ENCODE measurements around the gene HHIP. TPM values are rescaled to one million over a fixed set of nuclear protein-coding genes. Genes with fewer than 3 reads are reported as not detected.

The HHIP gene
- total RNA-seq, 1 donor: 0.72 TPM

DNA sequence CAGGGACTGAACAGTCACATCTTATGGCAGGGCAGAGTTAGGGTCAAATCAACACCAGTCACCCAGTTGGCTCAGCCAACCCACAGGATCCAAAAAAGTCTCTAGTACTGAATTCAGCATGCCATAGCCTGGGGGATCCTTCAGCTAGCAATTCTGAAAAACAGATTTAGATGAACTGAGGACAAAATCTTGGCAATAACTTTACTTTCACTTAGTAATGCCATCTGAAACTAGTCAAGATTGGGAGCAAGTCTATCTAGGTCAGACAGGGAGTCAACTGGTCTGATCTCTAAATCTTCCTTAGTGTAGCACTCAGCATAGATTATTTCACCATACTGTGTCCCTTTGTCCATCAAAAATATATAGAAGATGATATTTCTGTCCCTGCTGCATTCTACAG is 76.0 kb downstream of the HHIP start:
- DNase-seq (ENCODE audit: insufficient read length, low spot score, missing footprints): no peak
- no peaks in the 10 kb centered on the region for H3K9me3 ChIP-seq (ENCODE audit: low read depth, low read length)
- no peak overlapping the region for H3K4me3 ChIP-seq (ENCODE audit: insufficient read depth, low read length)
- H2AFZ ChIP-seq (ENCODE audit: low read length): no peak overlapping the region
- H3K27ac ChIP-seq (ENCODE audit: low read depth, low read length): no peak overlapping the region
- H4K20me1 ChIP-seq (ENCODE audit: insufficient read depth, low read length): no peaks in the 10 kb centered on the region
- H3K27me3 ChIP-seq (ENCODE audit: insufficient read depth, low read length): no peaks in the 10 kb centered on the region
- no peaks in the 10 kb centered on the region for H3K36me3 ChIP-seq (ENCODE audit: insufficient read depth, low read length)
- H3K4me2 ChIP-seq (ENCODE audit: insufficient read depth, low read length): no peak overlapping the region
- TF ChIP-seq, protein P1, sequence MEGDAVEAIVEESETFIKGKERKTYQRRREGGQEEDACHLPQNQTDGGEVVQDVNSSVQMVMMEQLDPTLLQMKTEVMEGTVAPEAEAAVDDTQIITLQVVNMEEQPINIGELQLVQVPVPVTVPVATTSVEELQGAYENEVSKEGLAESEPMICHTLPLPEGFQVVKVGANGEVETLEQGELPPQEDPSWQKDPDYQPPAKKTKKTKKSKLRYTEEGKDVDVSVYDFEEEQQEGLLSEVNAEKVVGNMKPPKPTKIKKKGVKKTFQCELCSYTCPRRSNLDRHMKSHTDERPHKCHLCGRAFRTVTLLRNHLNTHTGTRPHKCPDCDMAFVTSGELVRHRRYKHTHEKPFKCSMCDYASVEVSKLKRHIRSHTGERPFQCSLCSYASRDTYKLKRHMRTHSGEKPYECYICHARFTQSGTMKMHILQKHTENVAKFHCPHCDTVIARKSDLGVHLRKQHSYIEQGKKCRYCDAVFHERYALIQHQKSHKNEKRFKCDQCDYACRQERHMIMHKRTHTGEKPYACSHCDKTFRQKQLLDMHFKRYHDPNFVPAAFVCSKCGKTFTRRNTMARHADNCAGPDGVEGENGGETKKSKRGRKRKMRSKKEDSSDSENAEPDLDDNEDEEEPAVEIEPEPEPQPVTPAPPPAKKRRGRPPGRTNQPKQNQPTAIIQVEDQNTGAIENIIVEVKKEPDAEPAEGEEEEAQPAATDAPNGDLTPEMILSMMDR (IDR thresholded peaks at IDR 0.05; ENCODE audit: extremely low read depth, low read depth, low read length): no peak
- H3K4me1 ChIP-seq (ENCODE audit: insufficient read depth, low read length): no peaks in the 10 kb centered on the region
- H3K79me2 ChIP-seq (ENCODE audit: insufficient read depth, low read length): no peaks in the 10 kb centered on the region

DNA sequence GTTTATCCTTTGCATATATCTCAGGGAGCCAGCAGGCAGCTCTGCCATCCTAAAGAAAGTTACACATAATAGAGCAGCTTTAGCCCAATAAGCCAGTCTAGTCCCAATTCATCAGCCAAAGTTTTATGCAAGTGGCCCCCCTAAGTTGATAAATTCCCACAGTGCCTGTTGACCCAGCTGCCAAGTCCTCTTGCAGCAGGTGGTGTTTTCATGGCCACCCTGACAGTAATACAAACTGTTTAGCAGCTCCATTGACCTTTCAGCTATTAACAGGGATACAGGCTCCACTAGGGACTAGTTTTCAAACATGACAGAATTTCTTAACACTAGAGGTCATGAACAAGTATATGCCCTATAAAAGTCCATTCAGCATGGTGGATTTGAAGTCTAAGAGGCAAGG is 77.5 kb downstream of the HHIP start:
- Histone ChIP-seq H3K4me1 (ENCODE audit: insufficient read depth, low read length) (no peaks in the 10 kb centered on the region), H4K20me1 (ENCODE audit: insufficient read depth, low read length) (no peaks in the 10 kb centered on the region), H3K27ac (ENCODE audit: low read depth, low read length) (no peak overlapping the region), H3K36me3 (ENCODE audit: insufficient read depth, low read length) (no peaks in the 10 kb centered on the region), H3K4me2 (ENCODE audit: insufficient read depth, low read length) (no peak overlapping the region), H3K4me3 (ENCODE audit: insufficient read depth, low read length) (no peak overlapping the region), H3K9me3 (ENCODE audit: low read depth, low read length) (no peaks in the 10 kb centered on the region), H2AFZ (ENCODE audit: low read length) (no peak overlapping the region), H3K79me2 (ENCODE audit: insufficient read depth, low read length) (no peaks in the 10 kb centered on the region), H3K27me3 (ENCODE audit: insufficient read depth, low read length) (no peaks in the 10 kb centered on the region)
- DNase-seq (ENCODE audit: insufficient read length, low spot score, missing footprints): no peak
- TF ChIP-seq, protein P1 (IDR thresholded peaks at IDR 0.05; ENCODE audit: extremely low read depth, low read depth, low read length): no peak

DNA sequence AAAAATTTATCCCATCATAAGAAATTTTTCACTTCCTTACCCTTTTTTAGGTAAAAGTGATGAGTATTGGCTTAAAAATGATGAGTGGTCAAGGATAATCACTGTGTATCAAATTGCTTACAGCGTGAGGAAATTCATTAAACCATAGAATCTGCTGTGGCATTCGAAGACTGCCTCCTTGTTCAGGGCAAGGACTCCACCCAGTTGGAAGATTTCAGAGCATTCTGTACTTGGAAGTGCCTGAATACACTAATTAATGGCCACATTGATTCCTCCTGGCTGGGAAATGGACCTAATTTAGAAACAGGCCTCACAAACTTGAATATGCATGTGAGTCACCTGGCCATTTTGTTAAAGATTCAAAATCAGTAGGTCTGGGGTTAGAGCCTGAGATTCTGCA is 83.2 kb downstream of the HHIP start:
- no peak for DNase-seq (ENCODE audit: insufficient read length, low spot score, missing footprints)
- no peaks in the 10 kb centered on the region for H3K79me2 ChIP-seq (ENCODE audit: insufficient read depth, low read length)
- no peak overlapping the region for H3K27ac ChIP-seq (ENCODE audit: low read depth, low read length)
- H3K27me3 ChIP-seq (ENCODE audit: insufficient read depth, low read length): no peaks in the 10 kb centered on the region
- no peaks in the 10 kb centered on the region for H3K4me1 ChIP-seq (ENCODE audit: insufficient read depth, low read length)
- no peaks in the 10 kb centered on the region for H3K9me3 ChIP-seq (ENCODE audit: low read depth, low read length)
- H4K20me1 ChIP-seq (ENCODE audit: insufficient read depth, low read length): no peaks in the 10 kb centered on the region
- H2AFZ ChIP-seq (ENCODE audit: low read length): no peak overlapping the region
- H3K4me3 ChIP-seq (ENCODE audit: insufficient read depth, low read length): no peak overlapping the region
- TF ChIP-seq, protein P1 (IDR thresholded peaks at IDR 0.05; ENCODE audit: extremely low read depth, low read depth, low read length): no peak
- H3K36me3 ChIP-seq (ENCODE audit: insufficient read depth, low read length): no peaks in the 10 kb centered on the region
- no peak overlapping the region for H3K4me2 ChIP-seq (ENCODE audit: insufficient read depth, low read length)

DNA sequence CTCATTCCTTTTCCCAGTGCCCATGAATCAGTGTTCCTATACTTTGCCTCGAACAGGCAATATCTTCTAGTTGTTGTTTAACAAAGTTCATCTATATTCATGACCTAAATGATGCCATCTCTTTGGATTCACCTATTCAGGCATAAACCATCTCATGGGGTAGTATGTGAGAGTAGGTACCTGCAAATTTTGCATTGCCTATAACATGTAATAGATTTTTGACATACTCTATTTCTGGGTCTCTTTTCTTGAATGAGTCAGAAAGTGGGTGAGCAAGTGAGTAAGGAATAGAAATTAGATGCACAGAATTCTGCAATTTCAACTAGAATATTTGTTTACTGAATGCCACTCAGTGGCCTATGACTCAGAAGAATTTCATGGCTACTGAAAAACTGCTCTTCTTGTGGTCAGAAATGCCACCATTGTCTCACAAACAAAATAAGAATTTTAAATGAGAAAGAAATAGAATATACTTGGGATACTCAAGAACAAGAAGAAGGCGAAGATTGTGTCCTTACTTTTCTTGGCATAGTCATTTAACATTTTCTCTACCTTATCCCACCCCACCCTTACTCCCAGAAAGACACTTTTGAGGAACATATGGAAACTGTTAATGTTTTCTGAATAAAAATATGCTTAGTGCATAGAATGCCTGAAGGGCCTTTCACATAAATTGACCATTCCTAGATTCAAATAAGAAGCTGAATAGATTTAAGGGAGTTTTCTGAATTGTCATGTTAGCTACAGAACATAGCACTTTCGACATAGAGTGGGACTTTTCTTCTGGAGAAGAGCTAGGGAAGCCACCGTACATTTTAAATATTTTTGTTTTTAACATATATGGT is 86.8 kb downstream of the HHIP start:
- H3K36me3 ChIP-seq (ENCODE audit: insufficient read depth, low read length): no peaks in the 10 kb centered on the region
- no peak overlapping the region for H3K4me3 ChIP-seq (ENCODE audit: insufficient read depth, low read length)
- DNase-seq (ENCODE audit: insufficient read length, low spot score, missing footprints): no peak
- no peaks in the 10 kb centered on the region for H3K79me2 ChIP-seq (ENCODE audit: insufficient read depth, low read length)
- TF ChIP-seq, protein P1 (IDR thresholded peaks at IDR 0.05; ENCODE audit: extremely low read depth, low read depth, low read length): no peak
- no peaks in the 10 kb centered on the region for H3K9me3 ChIP-seq (ENCODE audit: low read depth, low read length)
- H2AFZ ChIP-seq (ENCODE audit: low read length): no peak overlapping the region
- H3K4me1 ChIP-seq (ENCODE audit: insufficient read depth, low read length): no peaks in the 10 kb centered on the region
- no peaks in the 10 kb centered on the region for H3K27me3 ChIP-seq (ENCODE audit: insufficient read depth, low read length)
- H3K27ac ChIP-seq (ENCODE audit: low read depth, low read length): no peak overlapping the region
- no peaks in the 10 kb centered on the region for H4K20me1 ChIP-seq (ENCODE audit: insufficient read depth, low read length)
- H3K4me2 ChIP-seq (ENCODE audit: insufficient read depth, low read length): no peak overlapping the region

Measured in osteoblast (primary cell).